IMR-90 (cell line): ENCODE measurements around the gene RNPC3. TPM values are rescaled to one million over a fixed set of nuclear protein-coding genes. Genes with fewer than 3 reads are reported as not detected.

ENCODE experiments used
- ATAC-seq: fragments of 200-7000 bp; cut with Tn5 transposase; 2 replicates; pipeline ENCODE4 v1.9.1; 2020; ENCODE audit warnings: low read depth, mild to moderate bottlenecking, moderate library complexity
- BruUV-seq: library from RNA; stranded (reverse); fragments of 400-500 nt; replicated peaks from 2 replicates; lab custom pipeline; 2021; lab: Mats Ljungman, UMichigan
- CTCF ChIA-PET: fragments of 300-600 bp; formaldehyde crosslinking; extraction: SDS; loops from one replicate; lab custom pipeline; 2021; ENCODE audit warnings: antibody characterized with exemption; lab: Yijun Ruan, JAX
- POLR2A ChIA-PET: fragments of 300-600 bp; sonication (Branson Sonifier 250); formaldehyde crosslinking; loops from one replicate; lab custom pipeline; 2022; ENCODE audit warnings: antibody characterized with exemption; ENCODE audit not compliant: unreplicated experiment; lab: Charles Lee
- DNase-seq: peaks from one replicate; pipeline ENCODE4 v3.0.0; 2013
- H2AFZ ChIP-seq: replicated peaks from 2 replicates; pipeline ENCODE3; 2013; ENCODE audit warnings: low read length, mild to moderate bottlenecking; ENCODE audit not compliant: poor library complexity
- H2AK5ac ChIP-seq: 2 replicates; pipeline ENCODE4 v1.6.1; 2013; ENCODE audit warnings: low read depth, low read length, inconsistent platforms
- H2AK9ac ChIP-seq: replicated peaks from 2 replicates; pipeline ENCODE3; 2013; ENCODE audit warnings: mild to moderate bottlenecking, low read depth, low read length, moderate library complexity; ENCODE audit not compliant: poor library complexity
- H2BK120ac ChIP-seq: 2 replicates; pipeline ENCODE4 v1.6.1; 2013; ENCODE audit warnings: low read depth, low read length, inconsistent platforms
- H2BK15ac ChIP-seq: 3 replicates; pipeline ENCODE4 v1.6.1; 2013; ENCODE audit warnings: low read depth, low read length, inconsistent platforms
- H2BK20ac ChIP-seq: 2 replicates; pipeline ENCODE4 v1.6.1; 2013; ENCODE audit warnings: low read depth, mild to moderate bottlenecking, inconsistent platforms, low read length, moderate library complexity
- H2BK5ac ChIP-seq: 2 replicates; pipeline ENCODE4 v1.6.1; 2013; ENCODE audit warnings: mild to moderate bottlenecking, low read depth, low read length, inconsistent platforms; ENCODE audit not compliant: poor library complexity, severe bottlenecking
- H3K14ac ChIP-seq: replicated peaks from 2 replicates; pipeline ENCODE4 v1.6.1; 2013; ENCODE audit warnings: low read depth, low read length, inconsistent platforms
- H3K18ac ChIP-seq: 2 replicates; pipeline ENCODE4 v1.6.1; 2013; ENCODE audit warnings: low read depth, low read length, control low read depth
- H3K23ac ChIP-seq: 2 replicates; pipeline ENCODE4 v1.6.1; 2013; ENCODE audit warnings: low read depth, low read length, inconsistent platforms
- H3K27ac ChIP-seq: 2 replicates; pipeline ENCODE4 v1.5.1; 2013; ENCODE audit warnings: mild to moderate bottlenecking, control low read depth, low read length; ENCODE audit not compliant: insufficient read depth
- H3K27me3 ChIP-seq: 2 replicates; pipeline ENCODE4 v1.6.1; 2013; ENCODE audit warnings: low read length; ENCODE audit not compliant: control insufficient read depth, insufficient read depth
- H3K36me3 ChIP-seq: 2 replicates; pipeline ENCODE4 v1.6.1; 2013; ENCODE audit warnings: low read length, mixed read lengths; ENCODE audit not compliant: control insufficient read depth, insufficient read depth
- H3K4ac ChIP-seq: 2 replicates; pipeline ENCODE4 v1.6.1; 2013; ENCODE audit warnings: low read depth, low read length, inconsistent platforms
- H3K4me1 ChIP-seq: 2 replicates; pipeline ENCODE4 v1.6.1; 2013; ENCODE audit warnings: low read length, mixed read lengths; ENCODE audit not compliant: control insufficient read depth, insufficient read depth
- H3K4me2 ChIP-seq: 2 replicates; pipeline ENCODE4 v1.6.1; 2013; ENCODE audit warnings: low read depth, mild to moderate bottlenecking, control low read depth, low read length, moderate library complexity
- H3K4me3 ChIP-seq: 2 replicates; pipeline ENCODE4 v1.5.1; 2013; ENCODE audit warnings: low read depth, mild to moderate bottlenecking, control low read depth, low read length, moderate library complexity; ENCODE audit not compliant: insufficient read depth
- H3K56ac ChIP-seq: 2 replicates; pipeline ENCODE4 v1.6.1; 2013; ENCODE audit warnings: low read length, inconsistent platforms; ENCODE audit not compliant: insufficient read depth; ENCODE audit errors: extremely low read depth
- H3K79me1 ChIP-seq, 2 experiments: 2 replicates each; pipeline ENCODE4 v1.6.1; 2013; ENCODE audit warnings: low read length in 2 of 2, inconsistent platforms in 1 of 2, low read depth in 1 of 2
- H3K9ac ChIP-seq: 2 replicates; pipeline ENCODE4 v1.6.1; 2013; ENCODE audit warnings: low read depth, low read length, control low read depth
- H3K9me1 ChIP-seq: 2 replicates; pipeline ENCODE4 v1.6.1; 2013; ENCODE audit warnings: low read length, inconsistent platforms; ENCODE audit not compliant: insufficient read depth
- H3K9me3 ChIP-seq: 2 replicates; pipeline ENCODE4 v1.6.1; 2013; ENCODE audit warnings: low read length; ENCODE audit not compliant: control insufficient read depth, insufficient read depth
- H4K20me1 ChIP-seq: 2 replicates; pipeline ENCODE4 v1.6.1; 2013; ENCODE audit warnings: low read length, inconsistent platforms; ENCODE audit not compliant: insufficient read depth
- H4K5ac ChIP-seq: 2 replicates; pipeline ENCODE4 v1.6.1; 2013; ENCODE audit warnings: mild to moderate bottlenecking, low read depth, low read length, control low read depth
- H4K8ac ChIP-seq, 2 experiments: 2 replicates each; pipeline ENCODE4 v1.6.1; 2013; ENCODE audit warnings: low read depth in 2 of 2, low read length in 2 of 2, control low read depth in 1 of 2, inconsistent platforms in 1 of 2
- H4K91ac ChIP-seq: 2 replicates; pipeline ENCODE4 v1.6.1; 2013; ENCODE audit warnings: low read depth, low read length, inconsistent platforms; ENCODE audit not compliant: insufficient read depth
- BHLHE40 ChIP-seq: fragments of 150-350 bp; IDR thresholded peaks from 2 replicates; pipeline ENCODE4 v1.6.1; 2016; ENCODE audit warnings: mild to moderate bottlenecking, low read depth, low read length
- CHD1 ChIP-seq: IDR thresholded peaks from 2 replicates; pipeline ENCODE4 v1.6.1; 2012; ENCODE audit warnings: low read depth, low read length, improper control_type of control experiment
- FOS ChIP-seq: fragments of 150-350 bp; IDR thresholded peaks from 2 replicates; pipeline ENCODE4 v1.6.1; 2016; ENCODE audit warnings: low read depth, low read length
- MAFK ChIP-seq: IDR thresholded peaks from 2 replicates; pipeline ENCODE4 v1.6.1; 2012; ENCODE audit warnings: low read depth, low read length, improper control_type of control experiment
- MAZ ChIP-seq: IDR thresholded peaks from 2 replicates; pipeline ENCODE4 v1.6.1; 2012; ENCODE audit warnings: low read depth, mild to moderate bottlenecking, low read length, improper control_type of control experiment, moderate library complexity, borderline replicate concordance
- POLR2A ChIP-seq: IDR thresholded peaks from 2 replicates; pipeline ENCODE4 v1.6.1; 2012; ENCODE audit warnings: mild to moderate bottlenecking, low read depth, low read length
- RAD21 ChIP-seq: IDR thresholded peaks from 2 replicates; pipeline ENCODE4 v1.6.1; 2012; ENCODE audit warnings: low read length, improper control_type of control experiment
- RCOR1 ChIP-seq: IDR thresholded peaks from 2 replicates; pipeline ENCODE4 v1.6.1; 2012; ENCODE audit warnings: mild to moderate bottlenecking, low read length, improper control_type of control experiment; ENCODE audit not compliant: insufficient replicate concordance
- RFX5 ChIP-seq: IDR thresholded peaks from 2 replicates; pipeline ENCODE4 v1.8.0; 2012; ENCODE audit warnings: low read depth, mild to moderate bottlenecking, low read length, moderate library complexity
- WGBS, 2 experiments: methylation state at CpG; one replicate each; pipeline versions ENCODE4 v1.1.5 to v1.1.7; 2013; ENCODE audit warnings: missing lambda C conversion rate in 2 of 2; ENCODE audit not compliant: insufficient read length in 1 of 2; ENCODE audit errors: extremely low coverage in 2 of 2; 5-methylcytosine and 5-hydroxymethylcytosine counted together
- dilution Hi-C: fragments of 300-500 bp; cut with HindIII; formaldehyde crosslinking; loops from one replicate; pipeline ENCODE4 v1.14.3; 2018; ENCODE audit warnings: low sequenced_read_pairs; ENCODE audit not compliant: unreplicated experiment
- in situ Hi-C: fragments of 300-500 bp; cut with MboI; formaldehyde crosslinking; loops from 3 replicates; pipeline ENCODE4 v1.14.3; 2019; ENCODE audit warnings: low sequenced_read_pairs, inconsistent platforms, mixed read lengths
- intact Hi-C: fragments of 100-400 bp; cut with micrococcal nuclease; formaldehyde crosslinking; loops from 2 replicates; pipeline ENCODE4 v1.10.0; 2022
- polyA plus RNA-seq, 3 experiments: library from polyadenylated mRNA; depleted of rRNA; stranded (reverse); fragments of >200 nt; gene quantifications; 2 replicates each; pipeline ENCODE4 v1.2.3, GENCODE V29; 2012; ENCODE audit warnings: low replicate concordance in 1 of 3
- total RNA-seq: library from RNA; depleted of rRNA; stranded (reverse); fragments of >200 nt; gene quantifications from 2 replicates; pipeline ENCODE4 v1.2.3, GENCODE V29; 2012
- TF ChIP-seq, protein P1 (sequence below): fragments of 150-350 bp; IDR thresholded peaks from 2 replicates; pipeline ENCODE4 v1.6.1; 2017; ENCODE audit warnings: mild to moderate bottlenecking, antibody characterized with exemption, low read length, low read depth
- TF ChIP-seq, protein P2 (sequence below): fragments of 150-350 bp; IDR thresholded peaks from 2 replicates; pipeline ENCODE4 v1.6.1; 2016; ENCODE audit warnings: low read depth, mild to moderate bottlenecking, low read length, moderate library complexity, borderline replicate concordance

RNPC3 gene
- total and polyA plus RNA-seq, 2 of the 4 experiments (the other 2 are of a cell fraction): 3.8 to 9.9 TPM

DNA sequence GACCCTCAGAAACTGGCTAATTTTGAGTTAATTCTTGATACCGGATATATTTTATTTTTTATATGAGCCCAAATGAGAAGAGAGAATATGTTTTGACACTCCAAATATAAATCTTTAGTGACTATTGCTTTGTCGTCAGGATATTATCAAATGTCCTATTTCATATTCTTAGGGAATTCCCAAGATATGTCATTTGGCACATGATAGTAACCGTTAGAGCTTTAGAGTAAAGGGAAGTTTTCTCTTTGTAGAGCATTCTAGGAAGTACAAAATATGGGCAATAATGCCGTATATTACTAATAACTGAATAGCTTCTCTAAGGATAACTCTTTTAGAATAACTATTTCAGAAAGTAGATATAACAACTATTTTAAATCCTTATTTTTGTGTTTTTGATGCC, 37.6 kb downstream of the RNPC3 start:
- DNase-seq (no peak), ATAC-seq (no peak)
- ChIA-PET POLR2A (no interaction called here), CTCF (no interaction called here)
- H2AK9ac ChIP-seq: no peak overlapping the region
- H3K4ac ChIP-seq: no peak overlapping the region
- H3K56ac ChIP-seq: no peak overlapping the region
- TF ChIP-seq, protein P1, sequence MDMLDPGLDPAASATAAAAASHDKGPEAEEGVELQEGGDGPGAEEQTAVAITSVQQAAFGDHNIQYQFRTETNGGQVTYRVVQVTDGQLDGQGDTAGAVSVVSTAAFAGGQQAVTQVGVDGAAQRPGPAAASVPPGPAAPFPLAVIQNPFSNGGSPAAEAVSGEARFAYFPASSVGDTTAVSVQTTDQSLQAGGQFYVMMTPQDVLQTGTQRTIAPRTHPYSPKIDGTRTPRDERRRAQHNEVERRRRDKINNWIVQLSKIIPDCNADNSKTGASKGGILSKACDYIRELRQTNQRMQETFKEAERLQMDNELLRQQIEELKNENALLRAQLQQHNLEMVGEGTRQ: no peak
- TF ChIP-seq MAFK (no peak), BHLHE40 (no peak), RCOR1 (no peak), CHD1 (no peak), POLR2A (no peak), MAZ (no peak), RAD21 (no peak), FOS (no peak), RFX5 (no peak)
- TF ChIP-seq, protein P2, sequence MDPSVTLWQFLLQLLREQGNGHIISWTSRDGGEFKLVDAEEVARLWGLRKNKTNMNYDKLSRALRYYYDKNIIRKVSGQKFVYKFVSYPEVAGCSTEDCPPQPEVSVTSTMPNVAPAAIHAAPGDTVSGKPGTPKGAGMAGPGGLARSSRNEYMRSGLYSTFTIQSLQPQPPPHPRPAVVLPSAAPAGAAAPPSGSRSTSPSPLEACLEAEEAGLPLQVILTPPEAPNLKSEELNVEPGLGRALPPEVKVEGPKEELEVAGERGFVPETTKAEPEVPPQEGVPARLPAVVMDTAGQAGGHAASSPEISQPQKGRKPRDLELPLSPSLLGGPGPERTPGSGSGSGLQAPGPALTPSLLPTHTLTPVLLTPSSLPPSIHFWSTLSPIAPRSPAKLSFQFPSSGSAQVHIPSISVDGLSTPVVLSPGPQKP: no peak
- no CpG with 5 or more reads among the region's 4 CpGs for WGBS, 2 experiments
- H3K14ac ChIP-seq: no peak overlapping the region
- H2AK5ac ChIP-seq: no peak overlapping the region
- no peak overlapping the region for H3K23ac ChIP-seq
- no peak overlapping the region for H2BK20ac ChIP-seq
- no peak overlapping the region for H4K8ac ChIP-seq
- H3K9ac ChIP-seq: no peak overlapping the region
- no peak overlapping the region for H2AFZ ChIP-seq
- no peaks in the 10 kb centered on the region for H3K79me1 ChIP-seq
- no peak overlapping the region for H4K5ac ChIP-seq
- H3K18ac ChIP-seq: no peak overlapping the region
- intact Hi-C loops: no loop called here
- in situ Hi-C loops: no loop called here
- H3K4me3 ChIP-seq: no peak overlapping the region
- H3K4me2 ChIP-seq: no peak overlapping the region
- H3K9me3 ChIP-seq: no peaks in the 10 kb centered on the region
- no peaks in the 10 kb centered on the region for H3K27me3 ChIP-seq
- H3K36me3 ChIP-seq: no peaks in the 10 kb centered on the region
- no peak overlapping the region for H2BK120ac ChIP-seq
- H4K91ac ChIP-seq: no peak overlapping the region
- no peak overlapping the region for H2BK5ac ChIP-seq
- H3K4me1 ChIP-seq: no peaks in the 10 kb centered on the region
- H2BK15ac ChIP-seq: no peak overlapping the region
- H3K9me1 ChIP-seq: no peaks in the 10 kb centered on the region
- no peaks in the 10 kb centered on the region for H4K20me1 ChIP-seq
- no peak overlapping the region for H3K27ac ChIP-seq
- no TSS peak for BruUV-seq
- dilution Hi-C loops: no loop called here
